Measurements from ENCODE around the gene RASAL2. TPM values are rescaled to one million over a fixed set of nuclear protein-coding genes. Genes with fewer than 3 reads are reported as not detected.

Gene RASAL2
- total and polyA plus RNA-seq, 12 donors, result 2.4 to 31.5 (median 15.0) TPM

DNA sequence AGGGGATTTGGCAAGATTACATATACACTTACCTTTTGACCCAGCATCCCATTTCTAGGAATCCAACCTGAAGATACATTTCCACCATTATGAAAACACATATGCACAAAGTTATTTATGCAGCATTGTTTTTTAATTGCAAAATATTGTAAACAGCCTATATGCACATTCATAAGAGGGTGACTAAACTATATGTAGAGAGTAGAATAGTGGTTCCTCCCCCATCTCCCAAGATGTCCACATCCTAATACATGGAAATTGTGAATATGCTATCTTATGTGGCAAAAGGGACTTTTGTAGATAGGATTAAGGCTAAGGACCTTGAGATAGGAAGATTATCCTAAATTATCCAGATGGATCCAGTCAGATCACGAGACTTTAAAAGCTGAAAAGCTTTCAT is 311.2 kb downstream of the RASAL2 start:
- H3K36me3 ChIP-seq (replicated peaks in 1 of 2), result no peaks in the 10 kb centered on the region
- H3K9me3 ChIP-seq (replicated peaks in 1 of 3), result no peaks in the 10 kb centered on the region
- no peak for DNase-seq
- WGBS, 4 donors, result 94 to 100% (median 97%) methylated on average over 1 of the region's 1 CpG
- H3K27me3 ChIP-seq, result no peaks in the 10 kb centered on the region
- TF ChIP-seq POLR2A (IDR thresholded peaks at IDR 0.05) (no peak), CTCF (IDR thresholded peaks at IDR 0.05) (no peak)
- H3K4me3 ChIP-seq, result no peak overlapping the region
- intact Hi-C loops (cut with DNase I), result no loop called here
- H3K27ac ChIP-seq, result no peak overlapping the region
- H3K4me1 ChIP-seq (replicated peaks in 1 of 2), result no peaks in the 10 kb centered on the region

DNA sequence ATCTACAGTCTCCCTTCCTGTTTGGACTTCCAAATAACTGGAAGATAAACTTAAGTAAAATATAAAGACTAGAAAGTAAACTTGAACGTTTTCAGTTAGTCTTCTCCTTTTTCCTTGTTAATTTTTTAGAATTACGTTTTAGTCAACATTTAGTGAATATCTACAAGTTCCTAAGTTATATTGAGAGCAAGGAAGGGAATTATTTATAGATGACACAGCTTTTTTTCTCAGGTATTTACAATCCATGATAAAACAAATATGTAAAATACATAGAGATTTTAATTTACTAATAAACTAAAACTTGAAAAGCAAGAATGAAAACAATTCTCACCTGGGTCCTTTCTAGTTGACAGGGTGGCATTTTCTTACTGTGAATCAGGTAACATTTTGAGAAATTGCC is 313.3 kb downstream of the RASAL2 start:
- Histone ChIP-seq H3K27me3 (no peaks in the 10 kb centered on the region), H3K4me3 (no peak overlapping the region), H3K36me3 (replicated peaks in 1 of 2) (no peaks in the 10 kb centered on the region), H3K4me1 (replicated peaks in 1 of 2) (no peaks in the 10 kb centered on the region), H3K9me3 (replicated peaks in 1 of 3) (no peaks in the 10 kb centered on the region), H3K27ac (no peak overlapping the region)
- no peak for DNase-seq
- 59 to 62% (median 60%) methylated on average over 2 of the region's 2 CpGs for WGBS, 4 donors
- TF ChIP-seq POLR2A (IDR thresholded peaks at IDR 0.05) (no peak), CTCF (IDR thresholded peaks at IDR 0.05) (no peak)
- intact Hi-C loops (cut with DNase I), result no loop called here

DNA sequence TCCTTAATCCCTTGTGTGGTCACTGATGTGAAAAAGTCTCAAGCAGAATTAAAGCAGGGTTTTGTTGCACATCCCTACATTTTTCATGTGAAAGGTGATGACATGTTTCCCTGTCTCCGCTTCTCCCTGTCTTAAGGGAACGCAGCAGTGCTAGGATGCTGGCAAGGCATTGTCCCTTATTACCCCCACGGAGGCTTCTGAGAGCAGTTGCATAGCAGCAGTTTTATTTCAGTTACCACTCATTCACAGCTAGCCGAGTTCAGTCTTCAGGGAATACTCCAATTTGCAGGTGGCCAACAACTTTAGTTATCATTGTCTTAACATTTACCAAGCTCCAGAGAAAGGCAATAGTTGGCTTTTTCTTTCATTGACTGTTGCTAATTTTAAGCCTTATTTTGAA is 313.8 kb downstream of the RASAL2 start:
- no peak overlapping the region for H3K4me3 ChIP-seq

GRCh38 chr1:178408871-178409270 is 315.0 kb downstream of the RASAL2 start:
- no peak overlapping the region for H3K27ac ChIP-seq
- no peaks in the 10 kb centered on the region for H3K36me3 ChIP-seq (replicated peaks in 1 of 2)
- no peaks in the 10 kb centered on the region for H3K4me1 ChIP-seq (replicated peaks in 1 of 2)
- H3K9me3 ChIP-seq (replicated peaks in 1 of 3), result no peaks in the 10 kb centered on the region
- intact Hi-C loops (cut with DNase I), result no loop called here
- DNase-seq, result no peak
- 87 to 100% (median 91%) methylated on average over 2 of the region's 2 CpGs for WGBS, 4 donors
- TF ChIP-seq CTCF (IDR thresholded peaks at IDR 0.05), result no peak
- no peak for TF ChIP-seq POLR2A (IDR thresholded peaks at IDR 0.05)
- H3K27me3 ChIP-seq, result no peaks in the 10 kb centered on the region
- H3K4me3 ChIP-seq, result no peak overlapping the region

More for the DNA sequence above, 313.8 kb downstream of the RASAL2 start:
- intact Hi-C loops (cut with DNase I), result no loop called here
- no peaks in the 10 kb centered on the region for H3K27me3 ChIP-seq
- no peaks in the 10 kb centered on the region for H3K4me1 ChIP-seq (replicated peaks in 1 of 2)
- no peak for DNase-seq
- TF ChIP-seq POLR2A (IDR thresholded peaks at IDR 0.05) (no peak), CTCF (IDR thresholded peaks at IDR 0.05) (no peak)
- H3K27ac ChIP-seq, result no peak overlapping the region
- H3K36me3 ChIP-seq (replicated peaks in 1 of 2), result no peaks in the 10 kb centered on the region
- WGBS, 4 donors, result 69 to 92% (median 80%) methylated on average over 4 of the region's 4 CpGs
- no peaks in the 10 kb centered on the region for H3K9me3 ChIP-seq (replicated peaks in 1 of 3)

Measured in adrenal gland (tissue), 12 donors.